GM21619 (cell line): ENCODE results near the gene HPS5.

Source experiments
- ATAC-seq: cut with Tn5 transposase; IDR thresholded peaks from one replicate; pipeline ENCODE4 v1.9.1; 2021; ENCODE audit not compliant: unreplicated experiment

HPS5 gene

DNA sequence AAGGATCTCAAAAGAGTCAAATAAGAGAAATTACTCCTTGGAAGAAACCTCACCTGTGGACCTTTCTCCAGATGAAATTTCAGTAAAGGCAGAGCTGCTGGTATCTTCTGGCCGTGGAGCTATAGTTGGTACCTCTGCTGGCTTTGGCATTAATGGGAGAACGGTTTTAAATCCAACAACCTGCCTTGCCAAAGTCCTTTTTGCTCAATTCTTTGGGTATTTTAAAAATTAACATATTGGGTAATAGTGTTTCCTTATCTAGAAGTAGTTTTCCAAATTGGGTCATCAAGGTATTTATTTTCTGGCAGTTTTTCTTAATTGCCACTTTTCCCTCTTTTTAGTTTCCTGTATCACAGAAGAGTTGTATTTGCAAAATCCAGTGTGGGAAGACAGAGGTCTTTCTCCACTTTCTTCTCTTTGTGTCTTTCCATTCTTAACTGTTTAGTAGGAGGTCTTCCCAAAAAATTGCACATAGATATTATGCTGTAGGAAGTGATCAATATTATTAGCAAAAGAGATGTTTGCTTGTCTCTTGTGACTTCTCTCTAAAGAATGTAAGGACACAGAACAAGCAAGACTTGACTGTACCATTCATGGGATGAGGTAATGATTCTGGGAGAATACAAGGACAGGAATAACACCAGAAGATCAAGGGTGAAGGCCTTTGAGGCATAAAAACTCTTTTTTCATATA lies 85.1 kb downstream of the HPS5 start, which contains the start of gene SAA4:
Gene SAA4 (minus strand): TSS at position 139 of the 693 bp plus-strand sequence. CDS start 876 bp downstream, outside the sequence.
- no peak for ATAC-seq

DNA sequence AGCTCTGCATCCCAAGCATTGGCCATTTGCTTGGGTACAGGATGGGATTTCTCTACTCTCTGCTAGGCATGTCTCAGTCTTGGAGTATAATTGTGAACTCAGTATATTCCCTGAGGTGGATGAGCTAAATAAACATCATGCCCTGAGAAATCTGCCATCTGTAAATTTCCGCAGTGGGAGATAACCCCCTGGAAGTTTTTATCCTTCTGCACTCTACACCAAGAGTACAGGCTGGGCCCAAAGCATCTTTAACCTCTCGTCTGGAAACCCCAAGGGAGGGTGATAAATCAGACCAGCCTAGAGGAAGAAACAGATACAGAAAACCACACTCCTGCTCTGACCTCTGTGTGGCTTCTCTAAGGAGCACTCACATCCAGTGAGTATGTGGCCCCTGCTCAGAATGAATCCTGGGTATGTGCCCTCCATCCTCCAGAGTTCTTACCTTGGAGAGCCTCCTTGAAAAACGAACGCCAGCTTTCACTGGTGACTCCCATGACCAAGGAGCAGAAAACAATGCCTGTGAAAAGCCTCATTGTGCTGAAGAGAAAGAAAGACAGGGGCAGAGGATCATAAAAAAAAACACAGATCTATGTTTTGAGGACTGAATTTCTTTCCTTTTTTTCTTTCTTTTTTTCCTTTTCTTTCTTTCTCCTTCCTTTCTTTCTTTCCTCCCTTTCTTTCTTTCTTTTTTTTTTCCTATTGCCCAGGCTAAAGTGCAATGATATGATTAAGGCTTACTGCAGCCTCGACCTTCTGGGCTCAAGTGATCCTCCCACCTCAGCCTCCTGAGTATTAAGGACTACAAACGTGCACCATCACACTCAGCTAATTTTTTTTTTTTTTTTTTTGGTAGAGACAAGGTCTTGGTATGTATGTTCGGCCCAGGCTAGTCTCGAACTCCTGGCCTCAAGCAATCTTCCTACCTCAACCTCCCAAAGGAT lies 86.3 kb downstream of the HPS5 start:
- no peak for ATAC-seq

DNA sequence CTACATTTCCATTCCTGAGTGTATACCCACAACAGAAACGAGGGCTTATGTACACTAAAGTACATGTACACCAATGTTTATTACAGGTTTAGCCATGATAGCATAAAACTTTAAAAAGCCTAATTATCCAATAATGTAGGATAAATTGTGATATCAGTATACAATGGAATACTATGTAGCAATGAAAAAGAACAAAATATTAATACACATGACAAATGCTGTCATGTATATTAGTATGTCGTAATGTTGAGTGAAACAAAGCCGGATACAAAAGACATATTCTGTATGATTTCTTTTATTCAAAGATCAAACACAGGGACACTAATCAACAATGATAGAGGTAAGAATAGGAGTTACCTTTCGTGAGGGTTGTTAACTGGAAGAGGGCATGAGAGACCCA lies 88.0 kb downstream of the HPS5 start:
- ATAC-seq: no peak

DNA sequence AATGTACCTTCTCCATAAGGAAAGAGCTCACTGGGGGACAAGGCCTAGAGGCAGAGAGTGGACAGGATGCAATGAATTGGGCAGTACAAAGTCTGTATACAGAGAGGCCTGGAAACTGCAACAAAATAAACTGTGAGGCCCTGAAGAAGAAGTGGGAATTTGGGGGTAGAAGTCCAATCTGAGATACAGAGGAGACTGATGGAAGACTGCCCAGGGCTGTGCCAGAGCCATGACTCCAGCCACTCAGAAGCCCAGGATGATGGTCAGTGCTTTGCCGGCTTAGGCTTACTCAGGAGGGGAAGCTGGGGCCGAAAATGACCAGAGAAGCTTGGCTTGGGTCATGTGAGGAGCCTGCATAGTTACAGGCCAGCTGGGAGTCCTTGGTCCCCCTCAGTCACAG lies 91.1 kb downstream of the HPS5 start:
- ATAC-seq: no peak

DNA sequence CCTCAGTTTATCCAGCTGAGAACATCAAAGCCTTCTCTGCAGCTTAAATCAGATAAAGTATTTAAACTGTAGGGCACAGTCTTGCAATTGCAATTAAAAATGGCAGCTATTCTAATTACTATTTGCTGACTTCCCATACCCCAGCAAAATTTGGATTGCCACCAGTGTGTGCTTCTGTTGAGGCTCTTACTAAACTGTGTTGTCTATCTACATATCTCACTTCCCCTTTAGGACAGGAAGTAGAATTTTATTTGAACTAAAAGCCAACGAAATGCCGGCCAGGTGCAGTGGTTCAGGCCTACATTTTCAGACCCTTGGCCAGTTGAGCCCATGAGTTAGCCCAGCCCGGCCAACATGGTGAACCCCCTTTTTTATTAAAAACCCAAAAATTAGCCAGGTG lies 92.4 kb downstream of the HPS5 start:
- ATAC-seq: peak; percentile 96
